Cardiac septum (tissue), 1 donor: ENCODE data around the gene AQP2. TPM values are rescaled to one million over a fixed set of nuclear protein-coding genes. Genes with fewer than 3 reads are reported as not detected.

ENCODE experiments used
- DNase-seq: peaks from one replicate; pipeline ENCODE4 v3.0.0-alpha.2; 2020; ENCODE audit warnings: low spot score
- intact Hi-C: fragments of 100-400 bp; cut with DNase I; formaldehyde crosslinking; loops from one replicate; pipeline ENCODE4 v1.14.0; 2022
- total RNA-seq: library from RNA; stranded (reverse); fragmentation: NEBNext Ultra II Directional; extraction: Animal tissue kit (Norgen Biotek cat#: 25700); gene quantifications from one replicate; pipeline ENCODE4 v1.2.1, GENCODE V29; 2021
- donor health status: DM: no; HTN: no; CAD: no.

AQP2 gene
- total RNA-seq, 1 donor from 2014 or later, result not detected

GRCh38 chr12:49964849-49965624, 14.5 kb downstream of the AQP2 start:
- no peak for DNase-seq
- intact Hi-C loops, result loop anchor here (10.0 kb wide), 1 partner anchor 190 kb away; no protein-coding TSS in a partner anchor

GRCh38 chr12:49965836-49966235, 15.3 kb downstream of the AQP2 start:
- no peak for DNase-seq
- intact Hi-C loops, result loop anchor here (2.0 to 10.0 kb wide), 3 partner anchors 91 to 191 kb away; partner anchors contain the start of gene ASIC1

GRCh38 chr12:49966511-49967041, 16.0 kb downstream of the AQP2 start:
- no peak for DNase-seq
- intact Hi-C loops, result loop anchor here (2.0 to 10.0 kb wide), 3 partner anchors 90 to 192 kb away; partner anchors contain the start of gene ASIC1

- DNase-seq, result peak; percentile 95
- intact Hi-C loops, result loop anchor here (2.0 to 10.0 kb wide), 3 partner anchors 90 to 192 kb away; partner anchors contain the start of gene ASIC1
Measured at GRCh38 chr12:49967042-49967776, 16.7 kb downstream of the AQP2 start.

GRCh38 chr12:49967777-49968250, 17.3 kb downstream of the AQP2 start:
- intact Hi-C loops, result loop anchor here (2.0 to 10.0 kb wide), 3 partner anchors 89 to 193 kb away; partner anchors contain the start of gene ASIC1
- peak; percentile 66 for DNase-seq

GRCh38 chr12:49968471-49968870, 17.9 kb downstream of the AQP2 start:
- peak; percentile 69 for DNase-seq
- intact Hi-C loops, result loop anchor here (10.0 kb wide), 1 partner anchor 194 kb away; no protein-coding TSS in a partner anchor

GRCh38 chr12:49969027-49969426, 18.5 kb downstream of the AQP2 start:
- peak; percentile 67 for DNase-seq
- intact Hi-C loops, result loop anchor here (10.0 kb wide), 1 partner anchor 194 kb away; no protein-coding TSS in a partner anchor

- intact Hi-C loops, result loop anchor here (10.0 kb wide), 1 partner anchor 195 kb away; no protein-coding TSS in a partner anchor
- DNase-seq, result peak; percentile 64
Measured at GRCh38 chr12:49969651-49970429, 19.3 kb downstream of the AQP2 start.

- DNase-seq, result peak; percentile 70
- intact Hi-C loops, result no loop called here
Measured at GRCh38 chr12:49970658-49971057, 20.1 kb downstream of the AQP2 start.

GRCh38 chr12:49971141-49971540, 20.6 kb downstream of the AQP2 start:
- no peak for DNase-seq
- intact Hi-C loops, result no loop called here

GRCh38 chr12:49972129-49972528, 21.6 kb downstream of the AQP2 start:
- intact Hi-C loops, result no loop called here

GRCh38 chr12:49972641-49973360, 22.3 kb downstream of the AQP2 start, which contains the start of gene AQP6:
TSS of gene AQP6 (plus strand) at chr12:49972947. CDS start at chr12:49973174, 227 bp downstream.
- peak; percentile 68 for DNase-seq
- intact Hi-C loops, result no loop called here

More at GRCh38 chr12:49972129-49972528, 21.6 kb downstream of the AQP2 start:
- DNase-seq, result no peak

- peak; percentile 58 for DNase-seq
- intact Hi-C loops, result no loop called here
Measured at GRCh38 chr12:49973361-49973830, 22.9 kb downstream of the AQP2 start.

GRCh38 chr12:49974231-49974675, 23.7 kb downstream of the AQP2 start:
- DNase-seq, result peak; percentile 75
- intact Hi-C loops, result no loop called here

- intact Hi-C loops, result no loop called here
- peak; percentile 61 for DNase-seq
Measured at GRCh38 chr12:49974677-49975317, 24.3 kb downstream of the AQP2 start.

- peak; percentile 55 for DNase-seq
- intact Hi-C loops, result no loop called here
Measured at GRCh38 chr12:49975318-49975761, 24.8 kb downstream of the AQP2 start.

- intact Hi-C loops, result no loop called here
Measured at GRCh38 chr12:49976557-49976956, 26.0 kb downstream of the AQP2 start.

More at GRCh38 chr12:49976557-49976956, 26.0 kb downstream of the AQP2 start:
- no peak for DNase-seq
